Measurements from ENCODE around the gene MGMT.

The MGMT gene

GRCh38 chr10:129583831-129584230 lies 116.8 kb downstream of the MGMT start:
- DNase-seq (ENCODE audit: low read depth in 4 of 4, low spot score in 1 of 4): no peak

DNA sequence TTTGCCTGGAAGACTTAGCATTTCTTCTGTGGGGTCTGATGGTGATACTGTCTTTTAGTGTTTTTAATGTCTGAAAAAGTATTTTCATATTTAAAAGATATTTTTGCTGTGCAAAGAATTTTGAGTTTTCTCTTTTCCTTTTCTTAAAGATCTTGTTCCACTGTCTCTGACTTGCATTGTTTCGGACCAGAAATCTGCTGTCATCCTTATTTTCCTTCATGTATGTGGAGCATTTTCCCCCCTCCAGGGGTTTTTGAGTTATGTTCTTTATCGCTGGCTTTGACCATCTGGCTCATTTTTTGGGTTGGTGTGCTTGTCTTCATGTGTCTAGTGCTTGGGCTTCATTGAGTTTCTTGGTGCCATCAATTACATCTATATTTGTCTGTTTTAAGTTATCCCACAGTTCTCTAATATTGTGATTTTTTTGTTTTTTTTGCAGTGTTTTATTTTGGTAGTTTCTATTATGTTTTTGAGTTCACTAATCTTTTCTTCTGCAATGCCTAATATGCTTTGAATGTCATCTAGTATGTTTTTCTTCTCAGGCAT lies 119.9 kb downstream of the MGMT start:
- DNase-seq (ENCODE audit: low read depth in 4 of 4, low spot score in 1 of 4): no peak

DNA sequence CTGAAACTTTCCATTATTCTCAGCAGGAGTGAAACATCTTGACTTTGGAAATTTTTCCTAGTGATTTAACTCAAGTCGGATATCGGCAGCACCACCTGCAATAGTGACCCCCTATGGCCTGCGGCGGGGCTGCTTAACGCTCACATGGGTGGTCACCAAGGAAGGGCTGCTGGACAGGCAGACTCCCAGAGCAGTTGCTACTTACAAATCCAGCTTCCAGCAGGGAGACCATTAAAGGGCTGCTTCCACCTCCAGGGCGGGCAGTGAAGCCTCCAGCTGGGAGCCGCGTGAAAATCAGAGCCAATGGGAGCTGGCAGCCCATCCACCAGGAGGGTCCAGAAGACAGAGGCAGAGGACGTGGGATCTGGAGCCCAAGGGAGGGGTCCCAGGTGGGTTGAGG lies 122.5 kb downstream of the MGMT start:
- DNase-seq (ENCODE audit: low read depth in 4 of 4, low spot score in 1 of 4): no peak

DNA sequence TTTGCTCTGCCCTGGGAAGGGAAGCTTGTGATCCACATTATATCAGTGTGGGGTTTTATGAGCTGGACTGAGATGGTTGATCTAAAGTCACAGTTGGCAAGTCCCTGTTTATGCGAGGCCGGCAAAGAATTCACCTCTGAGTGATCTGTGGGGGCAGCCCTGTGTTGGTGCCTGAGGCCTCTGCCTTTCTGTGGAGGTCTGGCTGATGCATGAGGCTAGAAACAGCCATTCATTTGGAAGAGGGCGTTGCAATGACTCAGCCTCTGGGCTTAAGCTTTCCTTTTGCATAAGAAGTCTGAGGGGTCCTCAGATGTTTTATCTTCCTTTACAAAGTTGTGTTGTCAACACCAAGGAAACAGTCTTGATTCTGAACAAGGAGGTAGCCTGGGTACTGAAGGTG lies 126.9 kb downstream of the MGMT start:
- no peak for DNase-seq (ENCODE audit: low read depth in 4 of 4, low spot score in 1 of 4)

GRCh38 chr10:129594811-129595210 lies 127.8 kb downstream of the MGMT start:
- no peak for DNase-seq (ENCODE audit: low read depth in 4 of 4, low spot score in 1 of 4)

- DNase-seq (ENCODE audit: low read depth in 4 of 4, low spot score in 1 of 4): no peak
These were observed 131.4 kb downstream of the MGMT start for GRCh38 chr10:129598413-129598812.

DNA sequence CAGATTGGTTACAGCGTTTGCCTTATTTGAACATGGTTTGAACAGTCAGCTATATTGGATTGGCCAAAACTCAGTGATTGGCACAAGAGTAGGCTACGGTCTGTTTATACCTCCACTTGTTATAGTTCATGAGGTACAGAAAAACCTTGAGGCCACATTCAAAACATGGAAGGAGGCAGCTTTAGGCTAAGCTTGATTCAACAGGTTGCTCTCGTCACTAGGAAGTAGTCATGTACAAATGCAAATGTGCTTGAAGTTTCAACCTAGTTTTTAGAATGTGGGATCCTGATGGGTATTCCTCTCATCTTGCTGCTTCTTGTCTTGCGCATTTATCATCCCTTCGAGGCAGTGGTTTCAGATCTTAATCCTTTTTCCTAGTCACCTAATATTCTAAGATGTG lies 132.1 kb downstream of the MGMT start:
- no peak for DNase-seq (ENCODE audit: low read depth in 4 of 4, low spot score in 1 of 4)

DNA sequence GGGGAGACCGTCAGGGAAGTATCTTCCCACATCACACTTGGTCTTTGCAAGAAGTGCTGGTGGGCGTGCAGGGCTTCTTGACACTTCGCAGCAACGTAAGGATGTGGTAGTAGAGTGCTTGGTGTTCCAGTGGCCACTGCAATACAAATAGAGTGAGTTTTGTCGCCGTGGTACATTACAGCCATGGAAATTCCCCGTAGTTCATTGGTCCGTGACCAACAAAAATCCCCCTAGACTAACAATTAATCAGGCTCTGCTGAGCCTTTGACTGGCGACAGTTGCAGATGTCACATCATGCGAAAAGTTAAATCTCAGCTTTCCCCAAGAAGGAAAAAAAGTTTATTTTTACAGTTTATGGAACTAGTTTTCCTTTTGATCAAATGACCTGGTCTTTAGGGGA lies 134.7 kb downstream of the MGMT start:
- no peak for DNase-seq (ENCODE audit: low read depth in 4 of 4, low spot score in 1 of 4)

GRCh38 chr10:129602938-129603535 lies 136.0 kb downstream of the MGMT start:
- no peak for DNase-seq (ENCODE audit: low read depth in 4 of 4, low spot score in 1 of 4)

DNA sequence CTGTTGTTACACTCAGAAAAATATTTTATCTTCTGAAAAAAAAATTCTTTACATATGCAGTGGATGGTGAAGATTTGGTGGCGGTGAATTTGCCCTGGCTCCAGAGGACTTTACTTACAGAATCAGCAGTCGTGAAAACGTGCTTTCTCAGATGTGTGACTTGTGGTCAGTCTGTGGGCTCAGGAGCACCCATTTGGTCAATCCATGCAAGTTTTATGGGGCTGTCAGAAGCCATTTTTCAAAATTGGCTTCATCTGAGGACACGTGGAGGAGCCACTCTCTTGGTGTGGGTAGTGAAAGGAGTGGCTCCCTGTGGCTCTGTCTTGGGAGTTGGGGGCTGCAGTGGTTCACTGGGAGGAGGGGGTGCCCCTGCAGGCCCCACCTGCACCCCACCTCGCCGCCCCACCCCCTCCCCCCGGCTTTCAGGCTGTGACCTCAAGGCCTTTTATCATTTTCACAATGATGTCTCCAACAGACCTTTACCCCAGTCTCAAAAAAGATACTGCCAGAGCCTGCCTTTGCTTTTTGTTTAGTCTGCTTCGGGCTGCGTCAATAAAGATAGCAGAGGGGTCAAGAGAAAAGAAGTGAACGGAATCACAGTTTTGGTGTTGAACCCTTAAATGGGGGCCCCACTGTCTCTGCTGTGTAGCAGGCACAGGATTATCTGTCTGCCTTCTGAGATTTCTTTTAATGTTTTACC lies 137.4 kb downstream of the MGMT start:
- DNase-seq (ENCODE audit: low read depth in 4 of 4, low spot score in 1 of 4): no peak

DNA sequence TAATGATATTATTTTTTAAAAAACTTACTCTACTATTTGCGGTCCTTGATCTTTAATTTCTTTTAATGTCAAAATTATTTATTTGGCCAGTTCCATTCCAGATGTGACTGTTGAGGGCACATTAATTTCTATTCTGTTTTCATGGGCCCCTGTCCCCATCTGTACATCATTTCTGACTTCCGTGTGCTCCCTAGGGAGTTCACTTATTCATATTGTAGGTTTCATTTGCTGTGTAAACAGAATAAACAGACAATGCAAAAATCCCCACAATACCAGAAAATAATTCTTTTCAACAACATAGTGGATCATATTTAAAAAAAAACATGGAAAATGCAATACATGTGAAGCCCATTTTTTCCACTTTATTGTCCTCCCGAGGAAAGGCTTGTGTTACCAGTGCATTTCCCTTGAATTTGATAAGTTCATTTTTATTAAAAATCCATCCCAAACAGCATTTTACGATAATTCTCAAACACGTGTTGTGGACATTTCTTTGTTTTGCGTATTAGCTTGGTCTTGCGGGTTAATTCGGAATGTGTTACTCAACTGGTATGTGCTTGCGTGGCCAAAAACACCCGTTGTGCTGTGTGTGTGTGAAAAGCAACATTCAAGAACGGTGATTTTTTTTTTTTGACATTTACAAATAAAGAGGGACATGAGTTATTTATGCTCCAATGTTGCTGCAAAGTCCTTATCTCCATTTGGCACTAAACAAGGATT lies 138.4 kb downstream of the MGMT start:
- no peak for DNase-seq (ENCODE audit: low read depth in 4 of 4, low spot score in 1 of 4)

GRCh38 chr10:129605986-129606518 lies 139.0 kb downstream of the MGMT start:
- no peak for DNase-seq (ENCODE audit: low read depth in 4 of 4, low spot score in 1 of 4)

- no peak for DNase-seq (ENCODE audit: low read depth in 4 of 4, low spot score in 1 of 4)
These were observed 140.6 kb downstream of the MGMT start for GRCh38 chr10:129607607-129608109.

DNA sequence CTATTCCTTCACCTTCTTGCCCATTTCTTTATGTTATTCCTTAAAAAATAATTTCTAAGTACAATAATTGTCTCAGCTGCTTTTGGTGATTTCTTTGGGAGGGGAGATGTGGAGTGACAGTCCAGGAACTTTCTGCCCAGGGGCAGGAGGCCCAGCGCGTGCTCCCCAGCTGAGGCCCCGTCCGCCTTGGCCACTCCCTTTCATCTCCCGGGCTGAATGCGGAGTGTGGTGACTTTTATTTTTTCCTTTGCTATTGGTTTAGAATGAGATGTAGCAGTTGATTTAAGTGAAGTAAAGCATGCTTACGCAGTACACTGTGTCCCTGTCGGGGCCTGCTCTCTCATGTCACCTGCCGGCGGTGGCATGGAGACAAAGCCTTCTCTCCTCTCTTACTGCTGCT lies 141.6 kb downstream of the MGMT start:
- DNase-seq (ENCODE audit: low read depth in 4 of 4, low spot score in 1 of 4): no peak

DNA sequence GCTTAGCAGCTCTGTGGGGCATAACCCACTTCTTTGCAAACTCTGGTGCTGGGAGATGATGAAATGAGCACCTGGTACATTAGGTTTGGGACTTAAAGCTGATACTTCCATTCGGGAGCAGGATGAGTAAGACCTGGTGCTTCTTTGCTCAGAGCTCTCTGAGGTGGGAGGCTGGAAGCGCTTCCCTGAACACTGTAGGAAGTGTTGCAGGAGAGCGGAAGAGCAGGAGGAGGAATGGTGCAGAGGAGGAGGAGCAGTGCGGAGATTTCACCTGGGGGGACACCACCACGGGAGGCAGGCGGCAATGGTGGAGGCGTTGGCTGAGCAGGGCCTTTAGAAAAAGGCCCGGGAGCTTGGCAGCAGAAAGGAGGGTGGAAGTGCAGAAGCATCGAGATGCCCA lies 142.5 kb downstream of the MGMT start:
- DNase-seq (ENCODE audit: low read depth in 4 of 4, low spot score in 1 of 4): no peak

GRCh38 chr10:129612481-129613109 lies 145.6 kb downstream of the MGMT start:
- no peak for DNase-seq (ENCODE audit: low read depth in 4 of 4, low spot score in 1 of 4)

GRCh38 chr10:129613377-129613980 lies 146.4 kb downstream of the MGMT start:
- DNase-seq (ENCODE audit: low read depth in 4 of 4, low spot score in 1 of 4): no peak

DNA sequence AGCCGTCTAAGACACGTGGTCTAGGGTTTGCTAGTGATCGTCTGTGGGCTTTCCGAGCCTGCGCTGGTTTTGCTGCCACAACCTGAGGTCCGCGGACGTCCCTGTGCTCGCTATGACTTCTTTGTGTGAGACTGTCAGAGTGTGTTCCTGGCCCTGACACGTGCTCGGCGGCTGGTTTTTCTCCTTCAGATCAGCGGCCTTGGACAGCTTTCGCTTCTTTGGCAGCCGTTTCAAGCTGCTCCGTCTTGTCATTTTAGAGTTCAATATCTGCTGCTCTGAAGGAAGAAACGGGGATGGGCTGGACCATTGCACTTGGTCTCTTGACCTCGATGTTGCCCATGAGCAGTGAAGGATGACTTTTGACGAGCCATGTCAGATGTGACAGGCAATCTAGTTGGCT lies 147.3 kb downstream of the MGMT start:
- no peak for DNase-seq (ENCODE audit: low read depth in 4 of 4, low spot score in 1 of 4)

DNA sequence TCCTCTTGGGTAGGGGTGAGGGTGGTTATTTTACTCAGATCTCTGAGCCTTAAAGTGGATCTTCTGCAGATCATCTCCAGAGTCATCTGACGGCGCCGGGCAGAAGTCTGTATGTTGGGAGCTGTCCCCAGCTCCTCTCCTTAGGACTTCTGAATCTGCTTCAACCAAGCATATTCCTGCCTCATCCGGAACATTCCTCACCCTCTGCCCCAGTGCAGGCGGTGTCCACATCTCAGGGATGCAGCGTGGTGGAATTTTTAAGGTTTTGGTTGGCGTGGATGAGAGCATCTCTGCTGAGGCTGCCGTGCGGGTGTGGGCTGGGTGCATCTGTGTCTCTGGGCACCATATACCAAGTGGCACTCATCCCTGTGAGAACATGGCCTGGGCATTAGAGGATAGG lies 148.3 kb downstream of the MGMT start:
- no peak for DNase-seq (ENCODE audit: low read depth in 4 of 4, low spot score in 1 of 4)

DNA sequence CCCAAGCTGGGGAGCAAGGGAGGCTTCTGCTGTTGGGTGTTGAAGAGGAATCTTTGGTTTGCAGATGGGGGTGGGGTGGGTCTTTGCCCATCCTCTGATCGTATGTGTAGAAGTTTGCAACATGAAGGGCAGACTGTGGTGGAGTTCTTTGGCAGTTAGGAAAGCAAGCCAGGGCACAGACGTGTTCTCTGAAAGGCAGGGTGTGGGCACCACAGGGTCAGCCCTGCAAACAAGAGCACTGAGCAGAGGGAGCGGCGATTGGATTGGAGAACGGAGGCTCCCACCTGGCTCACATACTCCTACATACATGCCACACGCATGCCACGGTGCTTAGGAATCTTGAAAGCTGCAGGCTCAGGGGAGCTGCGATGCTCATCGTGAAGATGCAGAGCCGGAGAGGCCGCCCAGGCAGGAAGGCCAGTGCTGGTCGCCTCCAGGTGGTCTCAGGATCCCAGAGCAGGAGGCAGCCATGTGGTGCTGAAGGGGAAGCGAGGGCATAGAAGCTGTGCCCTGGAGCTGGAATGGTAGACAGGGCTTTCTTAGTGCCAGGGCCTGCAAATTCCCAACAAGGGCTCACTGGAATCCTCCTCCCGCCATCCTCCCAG lies 149.0 kb downstream of the MGMT start:
- DNase-seq (ENCODE audit: low read depth in 4 of 4, low spot score in 1 of 4): no peak
